GM12878 (cell line): ENCODE results near the gene TMPRSS13.

Source experiments
- DPF2 ChIP-seq: fragments of 450-650 bp; IDR thresholded peaks from 2 replicates; pipeline ENCODE4 v1.6.1; 2017; ENCODE audit warnings: mild to moderate bottlenecking
- YY1 ChIP-seq: IDR thresholded peaks from 2 replicates; pipeline ENCODE4 v1.6.1; 2011; ENCODE audit warnings: low read depth, mild to moderate bottlenecking, low read length

GRCh38 chr11:117872975-117873827 lies 56.0 kb downstream of the TMPRSS13 start:
- TF ChIP-seq YY1: no peak
- no peak for TF ChIP-seq DPF2
